Activated T-cell treated with anti-CD3 and anti-CD28 coated beads for 1 hour (primary cell): ENCODE data around the gene LRP1.

Source experiments
- DNase-seq: peaks from one replicate; pipeline ENCODE4 v3.0.0-alpha.2; 2020; ENCODE audit warnings: low read depth

Gene LRP1

GRCh38 chr12:57175428-57176138, 47.3 kb downstream of the LRP1 start:
- peak; percentile 28 for DNase-seq

GRCh38 chr12:57176139-57176477, 47.8 kb downstream of the LRP1 start:
- no peak for DNase-seq

- DNase-seq = no peak
These were observed 48.6 kb downstream of the LRP1 start for GRCh38 chr12:57176846-57177245.

- no peak for DNase-seq
These were observed 49.1 kb downstream of the LRP1 start for GRCh38 chr12:57177354-57177753.

- DNase-seq = no peak
These were observed 49.9 kb downstream of the LRP1 start for GRCh38 chr12:57178213-57178612.

- DNase-seq = no peak
These were observed 51.2 kb downstream of the LRP1 start for GRCh38 chr12:57179331-57180086.

GRCh38 chr12:57180321-57180989, 52.2 kb downstream of the LRP1 start:
- DNase-seq = no peak

- DNase-seq = no peak
These were observed 52.8 kb downstream of the LRP1 start for GRCh38 chr12:57181072-57181471.

GRCh38 chr12:57181561-57182155, 53.4 kb downstream of the LRP1 start:
- DNase-seq = no peak

- DNase-seq = peak; percentile 76
These were observed 54.8 kb downstream of the LRP1 start for GRCh38 chr12:57182918-57183575.

- DNase-seq = no peak
These were observed 55.8 kb downstream of the LRP1 start for GRCh38 chr12:57183939-57184725.

GRCh38 chr12:57185403-57185802, 57.1 kb downstream of the LRP1 start:
- no peak for DNase-seq

- DNase-seq = no peak
These were observed 57.7 kb downstream of the LRP1 start for GRCh38 chr12:57185906-57186508.

- DNase-seq = no peak
These were observed 59.2 kb downstream of the LRP1 start for GRCh38 chr12:57187222-57188089.

GRCh38 chr12:57188090-57188425, 59.8 kb downstream of the LRP1 start:
- DNase-seq = no peak

GRCh38 chr12:57190037-57190436, 61.8 kb downstream of the LRP1 start:
- DNase-seq = no peak

GRCh38 chr12:57190821-57191220, 62.5 kb downstream of the LRP1 start:
- DNase-seq = no peak

GRCh38 chr12:57191410-57191809, 63.1 kb downstream of the LRP1 start:
- DNase-seq = no peak

- DNase-seq = no peak
These were observed 64.6 kb downstream of the LRP1 start for GRCh38 chr12:57192920-57193319.

GRCh38 chr12:57193706-57194245, 65.5 kb downstream of the LRP1 start:
- no peak for DNase-seq
